Measurements from ENCODE around the gene SLC17A1.

GRCh38 chr6:25878721-25879322 is 47.0 kb upstream of the SLC17A1 start:
- TF ChIP-seq SIN3A (IDR thresholded peaks at IDR 0.05; ENCODE audit: borderline replicate concordance, insufficient read depth, low read length): no peak
- TF ChIP-seq, protein P1, sequence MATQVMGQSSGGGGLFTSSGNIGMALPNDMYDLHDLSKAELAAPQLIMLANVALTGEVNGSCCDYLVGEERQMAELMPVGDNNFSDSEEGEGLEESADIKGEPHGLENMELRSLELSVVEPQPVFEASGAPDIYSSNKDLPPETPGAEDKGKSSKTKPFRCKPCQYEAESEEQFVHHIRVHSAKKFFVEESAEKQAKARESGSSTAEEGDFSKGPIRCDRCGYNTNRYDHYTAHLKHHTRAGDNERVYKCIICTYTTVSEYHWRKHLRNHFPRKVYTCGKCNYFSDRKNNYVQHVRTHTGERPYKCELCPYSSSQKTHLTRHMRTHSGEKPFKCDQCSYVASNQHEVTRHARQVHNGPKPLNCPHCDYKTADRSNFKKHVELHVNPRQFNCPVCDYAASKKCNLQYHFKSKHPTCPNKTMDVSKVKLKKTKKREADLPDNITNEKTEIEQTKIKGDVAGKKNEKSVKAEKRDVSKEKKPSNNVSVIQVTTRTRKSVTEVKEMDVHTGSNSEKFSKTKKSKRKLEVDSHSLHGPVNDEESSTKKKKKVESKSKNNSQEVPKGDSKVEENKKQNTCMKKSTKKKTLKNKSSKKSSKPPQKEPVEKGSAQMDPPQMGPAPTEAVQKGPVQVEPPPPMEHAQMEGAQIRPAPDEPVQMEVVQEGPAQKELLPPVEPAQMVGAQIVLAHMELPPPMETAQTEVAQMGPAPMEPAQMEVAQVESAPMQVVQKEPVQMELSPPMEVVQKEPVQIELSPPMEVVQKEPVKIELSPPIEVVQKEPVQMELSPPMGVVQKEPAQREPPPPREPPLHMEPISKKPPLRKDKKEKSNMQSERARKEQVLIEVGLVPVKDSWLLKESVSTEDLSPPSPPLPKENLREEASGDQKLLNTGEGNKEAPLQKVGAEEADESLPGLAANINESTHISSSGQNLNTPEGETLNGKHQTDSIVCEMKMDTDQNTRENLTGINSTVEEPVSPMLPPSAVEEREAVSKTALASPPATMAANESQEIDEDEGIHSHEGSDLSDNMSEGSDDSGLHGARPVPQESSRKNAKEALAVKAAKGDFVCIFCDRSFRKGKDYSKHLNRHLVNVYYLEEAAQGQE (IDR thresholded peaks at IDR 0.05; ENCODE audit: insufficient read depth in 1 of 2, low read depth in 2 of 2, low read length in 2 of 2): no peak

Data from PFSK-1 (cell line).